BJ (cell line): ENCODE results near the gene INPP5D. TPM values are rescaled to one million over a fixed set of nuclear protein-coding genes. Genes with fewer than 3 reads are reported as not detected.

Experiments
- CTCF ChIA-PET: fragments of 350-600 bp; formaldehyde crosslinking; extraction: SDS; loops from one replicate; lab custom pipeline; 2021; ENCODE audit warnings: antibody characterized with exemption, inconsistent platforms; lab: Yijun Ruan, JAX
- POLR2A ChIA-PET: fragments of 300-600 bp; sonication (Branson Sonifier 250); formaldehyde crosslinking; extraction: SDS; loops from one replicate; lab custom pipeline; 2021; ENCODE audit warnings: antibody characterized with exemption; lab: Charles Lee
- DNase-seq: peaks from one replicate; pipeline ENCODE4 v3.0.0-alpha.2; 2011; ENCODE audit warnings: low read depth
- H3K27me3 ChIP-seq: 2 replicates; pipeline ENCODE4 v1.6.0; 2011; ENCODE audit warnings: low read length; ENCODE audit not compliant: control insufficient read depth, insufficient read depth
- H3K36me3 ChIP-seq: 2 replicates; pipeline ENCODE4 v1.5.1; 2011; ENCODE audit warnings: low read length; ENCODE audit not compliant: control insufficient read depth, insufficient read depth
- H3K4me3 ChIP-seq: 2 replicates; pipeline ENCODE4 v1.5.1; 2011; ENCODE audit warnings: low read depth, mild to moderate bottlenecking, control low read depth, low read length
- polyA plus RNA-seq: library from polyadenylated mRNA; depleted of rRNA; stranded (reverse); fragments of >200 nt; gene quantifications from 2 replicates; pipeline ENCODE4 v1.2.3, GENCODE V29; 2011
- TF ChIP-seq, protein P1 (sequence below): IDR thresholded peaks from 2 replicates; pipeline ENCODE4 v1.5.1; 2011; ENCODE audit warnings: low read depth, mild to moderate bottlenecking, control low read depth, inconsistent platforms, low read length, moderate library complexity; ENCODE audit not compliant: insufficient read depth

INPP5D gene
- polyA plus RNA-seq, 1 experiment = 0.38 TPM

DNA sequence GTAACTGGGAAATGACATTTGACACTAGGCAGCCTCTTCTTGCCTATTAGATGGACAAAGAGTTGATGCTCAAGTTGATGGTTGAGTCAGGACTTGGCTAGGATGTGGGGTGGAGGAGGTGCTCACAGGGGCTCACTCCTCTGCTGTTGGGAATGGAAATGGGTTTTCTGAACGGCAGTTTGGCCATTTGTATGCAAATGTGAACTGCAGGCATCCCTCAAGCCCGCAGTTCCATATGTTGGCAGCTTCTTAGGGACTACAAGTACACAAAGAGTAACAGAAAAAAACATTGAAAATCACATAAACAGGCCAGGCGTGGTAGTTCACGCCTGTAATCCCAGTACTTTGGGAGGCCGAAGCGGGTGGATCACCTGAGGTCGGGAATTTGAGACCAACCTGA lies 80.8 kb downstream of the INPP5D start:
- Histone ChIP-seq H3K4me3 (no peak overlapping the region), H3K36me3 (no peaks in the 10 kb centered on the region), H3K27me3 (no peaks in the 10 kb centered on the region)
- no peak for DNase-seq
- ChIA-PET POLR2A (no interaction called here), CTCF (no interaction called here)
- TF ChIP-seq, protein P1, sequence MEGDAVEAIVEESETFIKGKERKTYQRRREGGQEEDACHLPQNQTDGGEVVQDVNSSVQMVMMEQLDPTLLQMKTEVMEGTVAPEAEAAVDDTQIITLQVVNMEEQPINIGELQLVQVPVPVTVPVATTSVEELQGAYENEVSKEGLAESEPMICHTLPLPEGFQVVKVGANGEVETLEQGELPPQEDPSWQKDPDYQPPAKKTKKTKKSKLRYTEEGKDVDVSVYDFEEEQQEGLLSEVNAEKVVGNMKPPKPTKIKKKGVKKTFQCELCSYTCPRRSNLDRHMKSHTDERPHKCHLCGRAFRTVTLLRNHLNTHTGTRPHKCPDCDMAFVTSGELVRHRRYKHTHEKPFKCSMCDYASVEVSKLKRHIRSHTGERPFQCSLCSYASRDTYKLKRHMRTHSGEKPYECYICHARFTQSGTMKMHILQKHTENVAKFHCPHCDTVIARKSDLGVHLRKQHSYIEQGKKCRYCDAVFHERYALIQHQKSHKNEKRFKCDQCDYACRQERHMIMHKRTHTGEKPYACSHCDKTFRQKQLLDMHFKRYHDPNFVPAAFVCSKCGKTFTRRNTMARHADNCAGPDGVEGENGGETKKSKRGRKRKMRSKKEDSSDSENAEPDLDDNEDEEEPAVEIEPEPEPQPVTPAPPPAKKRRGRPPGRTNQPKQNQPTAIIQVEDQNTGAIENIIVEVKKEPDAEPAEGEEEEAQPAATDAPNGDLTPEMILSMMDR = no peak

DNA sequence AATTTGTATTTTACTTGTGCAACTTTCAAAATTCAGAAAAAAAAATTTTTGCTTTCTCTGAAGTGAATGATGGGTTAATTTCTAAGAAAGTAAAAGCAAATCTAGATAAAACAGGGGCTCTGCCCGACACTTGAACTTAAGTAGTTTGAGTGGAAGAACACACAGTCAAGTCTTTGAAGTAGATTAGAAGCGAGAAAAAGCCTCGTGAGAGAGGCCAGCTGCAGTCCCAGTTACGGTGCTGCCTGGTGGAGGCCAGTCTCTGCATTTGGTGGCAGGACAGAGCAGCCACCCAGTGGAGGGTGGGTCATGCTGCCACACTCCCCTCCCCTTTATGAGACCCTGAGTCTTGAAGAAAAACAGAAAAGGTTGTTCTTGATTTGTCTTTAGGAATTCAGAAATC lies 81.8 kb downstream of the INPP5D start:
- Histone ChIP-seq H3K27me3 (no peaks in the 10 kb centered on the region), H3K36me3 (no peaks in the 10 kb centered on the region), H3K4me3 (no peak overlapping the region)
- DNase-seq = no peak
- ChIA-PET CTCF (no interaction called here), POLR2A (no interaction called here)
- TF ChIP-seq, protein P1 = no peak

DNA sequence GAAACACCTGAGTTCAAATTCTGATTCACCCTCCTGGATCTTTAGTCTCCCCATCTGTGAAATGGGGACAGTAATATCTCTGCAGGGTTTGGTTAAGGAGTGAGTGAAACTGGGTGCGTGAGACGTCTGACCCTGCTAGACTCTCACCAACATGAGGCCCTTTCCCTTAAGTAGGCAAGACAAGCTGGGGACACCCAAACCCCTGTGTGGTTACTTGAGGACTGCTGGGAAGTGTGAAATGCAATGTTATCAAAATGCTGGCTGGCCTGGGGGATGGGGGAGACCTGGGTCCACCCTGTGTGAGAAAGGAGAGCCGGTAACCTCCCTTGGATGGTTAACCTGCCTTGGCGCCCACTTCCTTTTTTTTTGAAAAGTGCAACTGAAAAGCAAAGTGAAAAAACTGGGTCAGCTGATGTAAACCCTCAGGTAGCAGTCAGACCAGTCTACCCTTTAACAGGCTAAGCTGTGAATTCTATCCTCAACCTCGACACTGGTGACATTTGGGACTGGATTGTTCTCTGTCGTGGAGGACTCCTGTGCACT lies 82.3 kb downstream of the INPP5D start:
- no peak for DNase-seq
- CTCF ChIA-PET = interaction anchor here (1.0 kb wide), 1 partner anchor 11 kb away, joined by 3 read pairs; no protein-coding TSS in a partner anchor
- Histone ChIP-seq H3K4me3 (no peak overlapping the region), H3K36me3 (no peaks in the 10 kb centered on the region), H3K27me3 (no peaks in the 10 kb centered on the region)
- TF ChIP-seq, protein P1 = no peak
- POLR2A ChIA-PET = no interaction called here

DNA sequence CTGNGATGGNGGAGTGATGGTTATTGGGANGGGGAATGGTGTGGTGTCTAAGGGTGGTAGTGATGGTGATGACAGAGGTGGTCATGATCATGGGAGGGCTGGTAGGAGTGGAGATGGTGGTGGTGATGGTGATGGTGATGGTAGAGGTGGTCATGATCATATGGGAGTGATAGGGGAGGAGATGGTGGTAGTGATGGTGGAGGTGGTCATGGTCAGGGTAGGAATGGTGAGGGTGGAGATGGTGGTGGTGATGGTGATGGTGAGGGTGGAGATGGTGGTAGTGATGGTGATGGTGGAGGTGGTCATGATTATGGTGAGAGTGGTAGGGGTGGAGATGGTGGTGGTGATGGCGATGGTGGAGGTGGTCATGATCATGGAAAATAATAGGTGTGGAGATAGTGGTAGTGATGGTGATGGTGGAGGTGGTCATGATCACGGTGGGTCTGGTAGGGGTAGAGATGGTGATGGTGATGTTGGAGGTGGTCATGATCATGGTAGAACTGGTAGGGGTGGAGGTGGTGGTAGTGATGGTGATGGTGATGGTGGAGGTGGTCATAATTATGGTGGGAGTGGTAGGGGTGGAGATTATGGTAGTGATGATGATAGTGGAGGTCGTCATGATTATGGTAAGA lies 83.7 kb downstream of the INPP5D start:
- TF ChIP-seq, protein P1 = no peak
- Histone ChIP-seq H3K36me3 (no peaks in the 10 kb centered on the region), H3K27me3 (no peaks in the 10 kb centered on the region), H3K4me3 (no peak overlapping the region)
- DNase-seq = no peak
- ChIA-PET POLR2A (no interaction called here), CTCF (interaction anchor here (1.0 kb wide), 1 partner anchor 13 kb away, joined by 3 read pairs; no protein-coding TSS in a partner anchor)

DNA sequence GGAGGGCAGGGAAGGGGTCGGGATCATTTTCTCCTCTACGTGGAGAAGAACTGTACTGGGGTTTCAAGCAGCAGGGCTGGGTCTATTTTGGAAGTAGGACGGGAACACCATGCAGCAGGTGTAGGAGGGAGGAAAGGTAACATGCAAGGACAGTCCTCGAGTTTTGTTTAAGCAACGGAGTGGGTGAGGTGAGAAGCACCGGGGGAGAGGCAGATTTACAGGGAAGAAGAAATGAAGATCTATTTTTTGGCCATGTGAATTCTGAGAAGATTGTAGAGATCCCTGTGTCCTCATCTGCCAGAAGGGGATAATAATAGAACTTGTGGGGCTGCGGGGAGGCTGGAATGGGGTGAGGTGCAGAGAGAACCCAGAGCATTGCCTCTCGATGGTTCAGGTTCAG lies 85.6 kb downstream of the INPP5D start:
- Histone ChIP-seq H3K36me3 (no peaks in the 10 kb centered on the region), H3K4me3 (no peak overlapping the region), H3K27me3 (no peaks in the 10 kb centered on the region)
- no peak for DNase-seq
- POLR2A ChIA-PET = no interaction called here
- TF ChIP-seq, protein P1 = no peak
- CTCF ChIA-PET = no interaction called here
